Spinal cord (tissue), 10 donors: ENCODE results near the gene LIPK. TPM values are rescaled to one million over a fixed set of nuclear protein-coding genes. Genes with fewer than 3 reads are reported as not detected.

Experiments used
- DNase-seq, 6 donors: peaks; one replicate each; pipeline versions ENCODE4 v3.0.0 to v3.0.0-alpha.2; 2013 to 2015; ENCODE audit warnings: low spot score in 6 of 6, low read depth in 4 of 6
- H3K27ac ChIP-seq: one replicate; pipeline ENCODE4 v1.5.1; 2013; ENCODE audit warnings: low read depth, low read length, control low read depth
- H3K27me3 ChIP-seq: one replicate; pipeline ENCODE4 v1.6.1; 2013; ENCODE audit warnings: low read length; ENCODE audit not compliant: control insufficient read depth, insufficient read depth
- H3K36me3 ChIP-seq: one replicate; pipeline ENCODE4 v1.6.1; 2013; ENCODE audit warnings: low read length; ENCODE audit not compliant: control insufficient read depth, insufficient read depth
- H3K4me1 ChIP-seq: one replicate; pipeline ENCODE4 v1.6.1; 2013; ENCODE audit warnings: low read length; ENCODE audit not compliant: control insufficient read depth, insufficient read depth
- H3K4me3 ChIP-seq: one replicate; pipeline ENCODE4 v1.5.1; 2013; ENCODE audit warnings: low read depth, low read length, control low read depth
- H3K9me3 ChIP-seq: one replicate; pipeline ENCODE4 v1.6.1; 2013; ENCODE audit warnings: low read length; ENCODE audit not compliant: control insufficient read depth, insufficient read depth
- WGBS: methylation state at CpG from one replicate; pipeline ENCODE4 v1.1.5; 2013; ENCODE audit warnings: missing lambda C conversion rate; ENCODE audit not compliant: insufficient coverage; 5-methylcytosine and 5-hydroxymethylcytosine counted together
- polyA plus RNA-seq, 2 donors: library from polyadenylated mRNA; unstranded; fragments of 120-200 nt; gene quantifications; one replicate each; pipeline ENCODE4 v1.2.1, GENCODE V29; 2013; ENCODE audit not compliant: insufficient read length in 2 of 2
- total RNA-seq, 2 donors: library from RNA; depleted of rRNA in 1 of 2; stranded (reverse); fragments of 120-200 nt in 1 of 2; fragments of >200 nt in 1 of 2; gene quantifications; one replicate each; pipeline versions ENCODE4 v1.2.3 to v1.2.4, GENCODE V29; 2013 to 2014
- donor health status: healthy.

The LIPK gene
- total and polyA plus RNA-seq, 4 donors = not detected

- no peaks in the 10 kb centered on the region for H3K27me3 ChIP-seq
Observed at GRCh38 chr10:88793712-88794299, 87.8 kb downstream of the LIPK start.

GRCh38 chr10:88794731-88795130, 88.7 kb downstream of the LIPK start:
- no peaks in the 10 kb centered on the region for H3K4me1 ChIP-seq
- no peaks in the 10 kb centered on the region for H3K9me3 ChIP-seq
- no peak for DNase-seq
- H3K27ac ChIP-seq = no peak overlapping the region
- WGBS = no CpG with 5 or more reads among the region's 1 CpG
- no peak overlapping the region for H3K4me3 ChIP-seq
- no peaks in the 10 kb centered on the region for H3K27me3 ChIP-seq
- H3K36me3 ChIP-seq = no peaks in the 10 kb centered on the region

More at GRCh38 chr10:88793712-88794299, 87.8 kb downstream of the LIPK start:
- DNase-seq = no peak
- H3K9me3 ChIP-seq = no peaks in the 10 kb centered on the region
- H3K4me3 ChIP-seq = no peak overlapping the region
- H3K36me3 ChIP-seq = no peaks in the 10 kb centered on the region
- H3K27ac ChIP-seq = no peak overlapping the region
- WGBS = 83% methylated on average over 1 of the region's 2 CpGs
- H3K4me1 ChIP-seq = no peaks in the 10 kb centered on the region

- DNase-seq = no peak
- Histone ChIP-seq H3K9me3 (no peaks in the 10 kb centered on the region), H3K27me3 (no peaks in the 10 kb centered on the region), H3K4me3 (no peak overlapping the region), H3K4me1 (no peaks in the 10 kb centered on the region), H3K36me3 (no peaks in the 10 kb centered on the region), H3K27ac (no peak overlapping the region)
- WGBS = no CpG with 5 or more reads among the region's 2 CpGs
Observed at GRCh38 chr10:88800152-88801125, 94.4 kb downstream of the LIPK start.

Other genes with a start within 250 kb of the LIPK start
- gene RNLS, start 122.9 kb upstream of the LIPK start, total RNA-seq = 10 to 100 TPM in 1 of 2 donors, 1 to 10 TPM in 1; 8.3 to 16.1 TPM
- gene RNLS, start 122.9 kb upstream of the LIPK start, polyA plus RNA-seq = 1 to 10 TPM; 6.1 to 7.1 TPM
- under 1 TPM; 0.28 to 0.40 TPM for gene LIPJ, start 119.5 kb upstream of the LIPK start, total RNA-seq
- gene LIPJ, start 119.5 kb upstream of the LIPK start, polyA plus RNA-seq = under 1 TPM; 0.30 to 0.73 TPM
- not detected for gene LIPF, start 41.8 kb upstream of the LIPK start, total RNA-seq
- gene LIPF, start 41.8 kb upstream of the LIPK start, polyA plus RNA-seq = not detected
- gene LIPN, start 53.8 kb downstream of the LIPK start, total RNA-seq = under 1 TPM in 1 of 2 donors, not detected in 1; 0.30 TPM
- not detected for gene LIPN, start 53.8 kb downstream of the LIPK start, polyA plus RNA-seq
- not detected for gene LIPM, start 96.5 kb downstream of the LIPK start, total RNA-seq
- under 1 TPM in 1 of 2 donors, not detected in 1; 0.21 TPM for gene LIPM, start 96.5 kb downstream of the LIPK start, polyA plus RNA-seq
- under 1 TPM; 0.17 to 0.59 TPM for gene ANKRD22, start 145.6 kb downstream of the LIPK start, total RNA-seq
- under 1 TPM in 1 of 2 donors, not detected in 1; 0.70 TPM for gene ANKRD22, start 145.6 kb downstream of the LIPK start, polyA plus RNA-seq
- 10 to 100 TPM; 10.2 to 23.9 TPM for gene STAMBPL1, start 174.0 kb downstream of the LIPK start, total RNA-seq
- 10 to 100 TPM in 1 of 2 donors, 1 to 10 TPM in 1; 8.4 to 10.4 TPM for gene STAMBPL1, start 174.0 kb downstream of the LIPK start, polyA plus RNA-seq
- gene ACTA2, start 246.5 kb downstream of the LIPK start, total RNA-seq = 100 to 1,000 TPM in 1 of 2 donors, 10 to 100 TPM in 1; 97.2 to 357 TPM
- gene ACTA2, start 246.5 kb downstream of the LIPK start, polyA plus RNA-seq = 10 to 100 TPM; 37.7 to 44.4 TPM